HG02623 (cell line): ENCODE measurements around the gene TM9SF3.
A peak's percentile ranks its signal among the peaks of the same experiment; 100 is the strongest.

Source experiments
- ATAC-seq: cut with Tn5 transposase; IDR thresholded peaks from one replicate; pipeline ENCODE4 v1.9.1; 2021; ENCODE audit warnings: moderate library complexity; ENCODE audit not compliant: unreplicated experiment

The TM9SF3 gene

DNA sequence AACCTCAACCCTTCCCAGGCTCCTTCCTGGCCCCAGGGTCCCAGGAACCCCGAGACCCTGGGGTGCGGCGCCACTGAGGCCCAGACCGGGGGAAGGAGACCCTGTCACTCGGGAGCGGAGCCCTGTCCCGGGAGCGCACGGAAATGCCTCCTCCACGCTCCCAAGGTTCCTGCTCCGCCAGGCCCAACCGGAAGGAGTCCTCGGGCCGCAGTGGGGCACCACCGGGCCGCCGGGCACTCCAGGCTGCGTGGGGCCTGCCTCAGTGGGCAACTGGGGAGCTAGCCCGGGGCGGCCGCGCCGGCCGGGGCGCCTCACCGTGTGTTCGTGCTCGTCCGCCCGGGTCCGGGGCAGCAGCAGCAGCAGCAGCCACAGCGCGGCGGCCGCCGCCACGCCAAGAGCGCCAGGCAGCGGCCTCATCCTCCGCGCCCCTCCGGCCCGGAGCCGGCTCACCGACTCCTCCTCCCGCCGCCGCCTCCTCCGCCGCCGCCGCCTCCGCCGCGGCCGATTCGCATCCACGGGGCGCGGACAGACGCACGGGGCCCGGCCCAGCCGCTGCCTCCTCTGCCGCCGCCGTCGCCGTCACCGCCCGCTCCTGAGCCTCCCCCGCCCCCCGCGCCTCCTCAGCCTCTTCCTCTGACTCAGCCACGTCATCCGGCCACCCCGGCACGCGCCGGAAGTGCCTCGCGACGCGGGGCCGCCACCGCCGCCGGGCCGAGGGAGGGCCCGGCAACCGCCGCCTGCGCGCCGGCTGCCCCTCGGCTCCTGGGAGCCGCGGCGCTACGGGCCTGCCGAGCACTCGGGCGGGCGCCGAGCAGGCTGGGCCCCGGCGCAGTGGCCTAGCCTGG is at the start of gene TM9SF3:
Gene TM9SF3, minus strand, starts transcription at position 594 of the 845 bp plus-strand sequence. Its CDS starts 177 bp downstream, at position 417.
- ATAC-seq: peak; percentile 65

DNA sequence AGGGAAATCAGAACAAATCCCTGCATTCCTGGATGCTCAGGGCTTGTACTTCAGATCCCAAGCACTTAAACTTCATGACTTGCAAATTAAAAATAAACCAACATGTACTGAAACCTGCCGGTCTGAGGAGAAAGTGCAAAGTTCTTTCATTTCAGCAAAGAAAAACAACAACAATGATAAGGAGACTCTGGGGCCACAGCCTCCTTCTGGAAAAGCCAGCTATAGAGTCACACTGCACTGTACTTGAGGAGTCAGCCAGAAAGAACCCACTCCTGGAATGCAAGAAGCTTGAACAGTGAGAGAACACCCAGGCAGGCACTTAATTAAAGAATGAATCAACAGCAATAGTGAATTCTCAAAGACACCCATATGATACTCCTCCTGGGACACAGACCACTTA is 49.7 kb upstream of the TM9SF3 start:
- ATAC-seq: no peak

DNA sequence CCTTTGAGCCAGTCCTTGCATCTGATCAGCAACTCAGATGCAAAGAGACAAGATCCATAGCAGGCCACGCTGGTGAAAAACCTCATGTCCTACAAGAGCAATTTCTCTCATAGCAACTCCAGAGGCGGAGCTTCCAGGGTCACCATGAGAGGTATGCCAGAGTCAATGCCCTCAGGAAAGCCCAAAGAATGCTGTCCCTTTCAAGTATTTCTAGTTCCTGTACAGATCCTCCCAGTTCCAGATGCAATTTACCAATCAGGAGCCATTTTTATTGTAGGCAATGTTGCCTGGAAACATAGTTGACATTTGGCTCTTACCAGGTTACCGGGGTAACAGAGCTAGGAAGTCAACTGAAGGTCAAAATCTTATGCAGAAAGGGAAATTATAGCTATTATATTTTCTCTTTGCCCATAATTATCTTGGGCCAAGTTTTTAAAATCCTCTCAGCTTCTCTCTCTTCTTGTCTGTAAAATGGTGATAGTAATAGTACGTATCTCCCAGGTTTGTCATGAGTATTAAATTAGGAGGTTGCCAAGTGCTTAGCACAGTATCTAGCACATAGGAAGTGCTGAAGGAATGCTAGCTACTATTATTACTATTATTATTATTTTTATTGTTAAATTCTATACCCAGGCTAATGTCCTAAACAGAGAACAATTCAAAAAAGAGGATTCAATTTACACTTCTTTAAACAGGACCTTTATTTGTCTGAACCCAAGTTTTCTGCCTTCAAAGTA is 46.3 kb upstream of the TM9SF3 start:
- no peak for ATAC-seq

DNA sequence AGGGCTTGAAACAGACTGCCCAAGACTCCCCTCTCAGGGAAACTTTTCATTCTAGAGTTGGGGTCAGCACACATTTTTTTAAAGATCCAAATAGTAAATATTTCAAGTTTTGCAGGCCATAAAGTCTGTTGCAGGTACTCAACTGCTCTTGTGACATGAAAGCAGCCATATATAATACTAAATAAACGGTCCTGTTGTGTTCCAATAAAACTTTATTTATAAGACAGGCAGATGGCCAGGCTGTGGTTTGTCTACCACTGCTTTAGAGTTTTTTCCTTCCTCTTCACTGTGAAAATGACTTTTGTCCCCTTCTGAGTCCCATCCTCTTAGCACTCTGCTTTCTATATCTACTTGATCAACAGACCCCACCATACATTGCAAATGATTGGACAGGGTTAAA is 40.5 kb upstream of the TM9SF3 start:
- ATAC-seq: no peak

DNA sequence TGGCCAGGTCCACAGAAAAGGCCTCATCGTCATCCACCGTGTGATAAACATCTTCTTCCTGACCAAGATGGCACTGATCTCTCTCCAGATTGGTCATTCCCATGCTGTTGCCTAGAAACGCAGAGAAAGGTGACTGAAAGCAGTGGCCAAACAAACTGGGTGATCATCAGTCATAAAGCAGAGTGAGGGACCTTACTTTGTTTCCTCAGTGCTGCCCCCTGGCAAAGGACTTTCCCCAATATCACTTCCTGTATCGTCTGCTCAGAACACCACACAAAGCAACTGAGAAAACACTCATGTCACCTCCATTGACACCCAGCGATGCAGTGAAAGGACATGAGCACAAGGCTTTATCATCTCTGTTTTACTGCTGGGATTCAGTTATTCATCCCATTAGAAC is 40.0 kb upstream of the TM9SF3 start:
- no peak for ATAC-seq

DNA sequence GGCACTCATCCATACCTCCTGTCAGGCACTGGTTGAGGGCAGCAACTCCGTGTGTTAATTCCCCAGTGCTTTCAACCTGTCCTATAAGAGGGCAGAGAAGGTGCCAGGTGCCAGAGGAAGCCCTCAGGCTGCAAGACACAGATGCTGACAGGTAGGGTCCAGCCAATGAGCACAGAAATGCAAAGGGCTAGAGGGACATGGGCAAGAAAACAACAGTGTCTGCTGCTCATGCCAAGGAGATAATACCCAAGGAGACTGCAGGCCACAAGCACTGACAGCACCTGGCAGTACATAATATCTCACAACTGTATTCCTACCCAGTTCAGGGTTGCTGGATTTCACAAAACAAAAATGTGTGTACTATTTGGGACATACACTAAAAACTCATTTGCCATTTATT is 38.4 kb upstream of the TM9SF3 start:
- no peak for ATAC-seq

DNA sequence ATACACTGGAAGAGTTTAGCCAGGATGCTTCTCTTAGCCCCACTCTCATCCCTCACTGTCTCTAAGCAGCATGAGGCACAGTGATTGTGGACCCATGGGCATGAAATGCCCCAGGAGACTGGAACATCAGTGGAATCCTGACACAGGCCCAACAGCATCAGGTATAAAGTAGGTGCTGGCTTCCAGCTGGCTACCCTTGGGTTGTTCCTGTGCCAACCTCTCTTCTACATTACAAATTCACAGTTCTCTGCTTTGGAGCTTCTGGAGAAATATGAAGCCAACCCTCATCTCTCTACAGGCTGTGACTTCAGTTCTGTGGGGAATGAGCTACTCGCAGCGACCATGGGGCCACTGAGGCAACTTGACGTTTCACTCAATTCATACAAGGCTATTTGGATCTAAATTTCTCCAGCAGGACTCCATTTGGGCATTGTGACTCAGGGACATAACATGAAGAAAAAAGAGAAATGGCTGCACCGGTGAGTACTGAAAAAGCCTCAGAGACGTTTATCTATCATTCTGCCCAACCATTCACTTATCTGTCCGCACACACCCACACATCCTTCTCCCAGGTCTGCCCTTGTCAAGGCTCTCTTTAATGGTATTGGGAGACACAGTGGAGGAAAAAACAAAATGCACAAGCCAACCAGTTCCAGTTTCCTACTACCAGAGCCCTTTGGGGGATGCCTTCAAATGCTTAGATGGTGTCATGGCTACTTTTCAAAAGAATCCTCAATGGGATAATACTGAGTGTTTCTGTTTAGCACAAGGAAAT is 35.4 kb upstream of the TM9SF3 start:
- ATAC-seq: no peak

DNA sequence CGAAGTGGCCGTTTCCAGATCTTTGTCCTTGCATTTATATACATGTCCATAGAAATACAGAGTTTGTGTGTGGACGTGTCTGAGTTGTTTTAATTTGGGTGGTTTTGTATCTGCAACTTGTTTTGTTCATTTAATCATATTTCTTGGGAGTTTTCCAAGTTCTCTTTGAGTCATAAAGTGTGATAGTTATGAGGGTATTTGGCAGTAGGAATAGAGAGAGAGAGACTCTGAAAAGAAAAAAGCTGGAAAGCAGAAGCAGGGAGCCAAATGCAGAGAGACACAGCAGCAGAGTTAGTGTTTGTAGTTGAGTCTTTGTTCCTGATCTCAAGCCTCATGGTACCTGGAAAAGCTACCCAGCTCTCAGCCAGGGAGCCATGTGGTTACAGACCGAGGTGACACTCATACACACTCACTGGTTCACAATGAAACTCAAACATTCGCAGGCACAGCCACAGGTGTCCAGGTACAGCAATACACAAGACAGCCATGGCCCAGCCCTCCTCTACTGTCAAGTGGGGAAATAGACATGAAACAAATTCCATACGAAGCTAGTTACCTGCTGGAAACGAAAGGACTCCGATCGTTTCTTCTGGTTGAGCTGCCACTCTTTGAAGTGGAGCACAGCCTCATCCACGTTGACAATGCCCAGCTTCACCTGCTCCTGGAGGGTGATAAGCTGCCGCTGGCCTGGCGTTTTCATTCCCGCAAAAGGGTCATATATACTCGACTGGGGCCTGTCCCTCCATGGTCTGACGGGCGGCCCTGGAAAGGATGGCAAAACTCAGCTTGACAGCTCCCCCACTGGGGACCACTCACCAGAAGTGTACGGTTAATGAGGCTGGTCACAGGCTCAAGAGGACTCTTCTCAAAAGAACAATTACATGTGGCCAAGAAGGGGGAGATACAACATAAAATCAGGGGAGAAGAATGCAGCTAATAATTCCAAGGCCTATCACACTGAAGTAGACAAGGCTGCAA is 33.3 kb upstream of the TM9SF3 start:
- ATAC-seq: no peak

DNA sequence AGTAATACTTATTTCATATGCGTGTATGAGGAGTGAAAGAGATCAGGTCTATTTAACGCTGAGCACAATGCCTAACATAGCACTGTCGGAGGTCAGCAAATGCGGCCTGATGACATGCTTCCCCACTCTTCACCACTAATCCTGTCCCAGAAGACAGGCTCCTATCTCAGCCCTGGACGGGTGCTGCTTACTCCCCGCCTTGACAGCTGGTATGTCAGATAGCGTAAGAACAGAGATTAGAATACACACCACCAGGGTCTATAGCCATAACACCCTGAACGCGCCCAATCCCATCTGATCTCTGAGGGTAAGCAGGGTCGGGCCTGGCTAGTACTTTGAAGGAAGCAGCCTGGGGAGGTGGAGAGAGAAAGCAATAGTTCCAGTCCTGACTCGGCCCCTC is 32.3 kb upstream of the TM9SF3 start:
- ATAC-seq: no peak

DNA sequence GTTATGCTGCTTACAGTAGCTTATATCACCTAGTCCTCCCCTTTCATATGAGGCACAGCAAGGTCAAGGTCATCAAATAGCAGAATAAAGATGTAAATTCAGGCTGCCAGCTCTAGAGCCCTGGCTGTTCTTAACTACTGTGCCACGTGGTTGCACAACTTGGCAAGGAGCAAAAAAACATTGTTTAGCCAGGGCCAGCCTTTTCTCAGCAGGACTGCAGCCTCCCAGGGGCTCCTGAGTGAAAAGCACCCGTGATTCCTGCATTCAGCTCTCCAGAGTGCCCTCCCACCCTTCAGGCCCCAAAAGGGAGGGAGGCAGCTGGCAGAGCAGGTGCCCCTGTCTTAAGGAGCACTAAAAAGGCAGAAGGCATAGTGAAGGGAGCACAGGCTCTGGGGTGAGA is 31.8 kb upstream of the TM9SF3 start:
- no peak for ATAC-seq

DNA sequence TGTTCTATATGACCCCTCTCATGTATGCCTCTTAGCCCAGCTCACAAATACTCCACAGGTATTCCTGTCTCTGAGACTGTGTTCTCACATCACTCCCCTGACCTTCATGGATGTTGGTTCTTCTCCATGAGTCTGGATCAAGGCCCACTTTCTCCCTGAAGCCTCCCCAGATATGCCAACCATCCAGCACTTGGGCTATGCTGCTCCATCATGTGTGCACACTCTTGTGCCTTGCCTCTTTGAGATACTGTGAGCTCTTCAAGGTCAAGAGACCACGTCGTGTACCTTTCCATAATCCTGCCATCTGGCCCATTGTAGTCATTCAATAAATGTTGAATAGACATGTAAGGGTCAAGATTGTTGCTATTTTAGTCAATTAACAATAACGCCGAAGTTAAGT is 30.1 kb upstream of the TM9SF3 start:
- ATAC-seq: no peak

DNA sequence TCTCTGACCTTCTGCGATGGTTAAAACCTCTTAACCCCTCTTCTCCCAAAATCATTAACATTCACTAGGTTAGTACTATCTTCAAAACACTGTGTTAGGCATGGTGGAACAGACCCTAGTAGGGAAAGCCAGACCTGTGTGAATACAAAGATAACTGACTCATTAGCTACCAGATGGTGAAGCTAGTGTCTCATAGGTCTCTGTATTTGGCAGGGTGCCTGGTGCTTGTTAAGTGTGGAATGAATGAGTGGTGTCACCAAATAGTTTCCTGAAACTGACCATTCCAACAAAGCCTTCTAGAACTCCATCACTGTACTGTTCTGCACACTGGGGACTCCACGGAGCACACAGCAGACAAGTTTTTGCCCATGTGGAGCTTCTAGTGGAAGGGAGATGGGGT is 27.7 kb upstream of the TM9SF3 start:
- no peak for ATAC-seq

DNA sequence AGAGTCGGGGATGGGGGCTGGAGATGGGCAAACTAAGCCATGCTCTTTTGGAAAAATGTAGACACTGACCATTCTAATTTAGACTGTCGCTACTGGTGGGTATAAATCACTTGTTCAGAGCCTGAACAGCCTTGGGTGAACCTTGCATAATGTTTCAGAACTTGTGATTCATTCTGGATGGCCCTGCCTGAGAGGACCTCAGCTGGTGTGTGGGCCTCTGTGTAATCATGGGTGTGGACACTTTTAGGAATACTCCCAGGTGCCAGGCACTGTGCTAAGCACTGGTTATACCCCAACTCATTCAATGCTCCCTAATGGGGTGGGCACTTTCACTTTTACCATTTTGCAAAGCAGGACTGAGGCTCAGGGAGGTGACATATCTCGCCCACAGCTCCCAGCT is 26.8 kb upstream of the TM9SF3 start:
- no peak for ATAC-seq

DNA sequence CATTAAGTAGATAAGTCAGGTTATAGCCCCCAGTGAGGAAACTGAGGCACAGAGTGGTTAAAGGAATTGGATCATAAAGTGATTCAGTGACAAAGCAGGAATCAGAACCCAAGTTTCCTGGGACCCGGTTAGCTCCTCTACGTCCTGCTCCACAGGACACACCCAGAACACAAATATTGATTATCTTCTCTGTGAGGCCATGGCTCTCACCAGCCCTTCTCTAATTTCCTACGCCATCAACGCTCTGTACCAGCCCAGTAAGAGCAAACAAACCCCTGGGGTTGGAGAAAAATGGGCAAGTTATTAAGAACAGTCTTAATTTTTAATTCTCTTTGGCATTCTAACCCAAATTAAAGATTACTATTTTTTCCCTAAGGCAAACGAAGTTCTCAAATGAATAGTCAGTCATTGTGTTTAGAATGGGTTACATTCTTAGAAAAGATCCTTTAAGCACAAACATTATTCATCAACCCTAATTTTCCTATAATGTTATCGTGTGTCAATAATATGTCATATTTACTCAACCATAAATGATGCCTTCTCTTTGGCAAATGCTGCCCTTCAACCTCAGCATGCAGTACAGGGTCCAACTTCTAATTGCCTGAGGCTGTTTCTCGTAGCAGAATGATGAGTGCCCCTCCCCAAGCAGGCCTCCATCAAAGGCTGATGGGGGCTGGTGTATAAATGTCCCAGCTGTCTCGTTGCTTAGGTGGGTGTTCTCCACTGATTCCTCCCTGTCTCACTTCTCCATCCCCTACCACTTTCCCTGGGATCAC is 25.4 kb upstream of the TM9SF3 start:
- ATAC-seq: no peak

DNA sequence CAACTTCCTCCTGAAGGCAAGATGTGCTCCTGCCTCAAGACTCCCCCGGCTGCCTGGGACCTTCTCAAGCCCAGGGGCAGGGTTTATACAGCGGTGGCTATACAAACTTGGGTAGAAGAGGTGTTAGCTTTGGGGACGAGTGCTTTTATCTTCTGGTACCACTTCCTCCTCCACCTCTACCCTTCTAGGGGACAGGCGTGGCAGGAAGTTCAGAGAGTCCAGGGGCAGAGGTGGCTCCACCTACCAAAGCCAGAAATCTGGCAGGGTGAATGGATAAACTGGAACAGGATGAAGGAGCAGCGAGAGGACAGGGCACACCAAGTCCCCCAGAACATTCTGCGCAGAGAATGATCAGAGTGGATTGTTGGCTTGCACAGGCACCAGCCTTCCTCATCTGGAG is 24.0 kb upstream of the TM9SF3 start:
- no peak for ATAC-seq

DNA sequence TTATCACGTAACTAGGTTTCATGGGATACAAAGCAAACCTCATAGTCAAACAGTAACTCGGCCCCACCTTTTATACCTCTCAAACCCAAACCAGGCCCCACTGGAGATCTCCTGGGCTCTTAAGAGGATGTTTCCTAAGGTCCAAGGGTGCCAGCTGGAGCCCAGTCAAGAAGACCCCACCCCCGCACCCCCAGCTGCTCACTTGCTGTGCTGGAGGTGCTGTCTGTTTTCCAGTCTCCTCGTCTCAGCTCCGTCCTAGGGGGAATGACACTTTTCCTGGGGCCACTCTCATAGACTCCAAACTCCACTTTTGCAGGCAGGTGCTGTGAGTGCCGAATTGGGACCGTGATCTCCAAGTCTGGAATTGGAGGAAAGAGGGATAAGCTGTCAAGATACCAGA is 22.7 kb upstream of the TM9SF3 start:
- no peak for ATAC-seq

DNA sequence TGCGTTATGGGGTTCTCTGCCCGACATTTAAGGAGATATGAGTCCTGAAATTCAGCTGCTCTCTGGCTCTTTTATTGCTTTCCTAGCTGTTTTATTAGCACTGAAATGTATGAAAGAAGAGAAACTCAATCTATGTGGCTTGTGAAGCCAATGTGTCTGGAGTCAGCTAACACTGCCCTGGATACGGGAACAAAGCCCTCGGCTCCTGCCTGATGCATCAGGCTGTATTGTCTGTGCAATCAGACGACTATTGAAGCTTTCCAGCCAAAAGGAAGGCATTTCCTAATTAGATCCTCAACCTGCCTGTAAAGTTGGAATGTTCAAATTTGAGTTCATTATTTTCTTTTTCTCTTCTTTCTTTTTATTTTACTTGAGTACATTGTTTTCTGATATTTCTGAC is 22.0 kb upstream of the TM9SF3 start:
- no peak for ATAC-seq

DNA sequence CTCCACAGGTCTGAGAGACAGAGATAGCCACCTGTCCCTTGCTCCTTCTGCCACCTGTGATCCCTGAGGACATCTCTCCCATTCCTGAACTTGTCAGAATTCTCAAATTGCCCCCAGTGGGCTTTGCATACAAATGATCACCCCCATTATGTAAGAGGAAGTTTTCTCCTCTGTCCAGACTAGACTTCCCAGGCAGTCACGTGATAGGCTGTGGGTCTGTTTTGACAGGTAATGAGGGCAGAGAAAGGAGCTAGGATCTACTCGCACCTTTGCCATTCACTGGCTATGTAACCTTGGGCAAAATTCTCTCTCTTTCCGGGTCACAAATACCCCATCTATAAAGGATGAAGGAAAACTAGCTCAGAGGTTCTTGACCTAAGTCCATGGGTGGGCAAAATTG is 21.4 kb upstream of the TM9SF3 start:
- no peak for ATAC-seq

DNA sequence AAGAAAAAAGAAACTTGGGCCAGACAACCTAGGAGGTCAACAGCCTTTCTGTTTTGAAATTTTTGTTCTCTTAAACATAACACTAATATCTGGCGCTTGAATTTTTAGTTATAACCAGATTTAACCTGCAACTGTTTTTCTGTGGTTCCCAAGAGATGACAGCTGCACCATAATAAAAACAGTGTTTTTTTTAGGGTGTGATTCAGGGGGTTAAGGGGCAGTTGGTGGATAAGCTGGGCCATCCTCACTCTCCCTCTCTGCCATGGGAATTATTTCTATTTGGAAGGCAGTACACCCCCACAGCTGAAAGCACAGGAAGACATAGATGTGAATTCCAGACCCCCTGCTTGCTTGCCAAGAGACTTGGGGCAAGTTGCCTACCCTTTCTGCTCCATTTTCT is 20.1 kb upstream of the TM9SF3 start:
- no peak for ATAC-seq

DNA sequence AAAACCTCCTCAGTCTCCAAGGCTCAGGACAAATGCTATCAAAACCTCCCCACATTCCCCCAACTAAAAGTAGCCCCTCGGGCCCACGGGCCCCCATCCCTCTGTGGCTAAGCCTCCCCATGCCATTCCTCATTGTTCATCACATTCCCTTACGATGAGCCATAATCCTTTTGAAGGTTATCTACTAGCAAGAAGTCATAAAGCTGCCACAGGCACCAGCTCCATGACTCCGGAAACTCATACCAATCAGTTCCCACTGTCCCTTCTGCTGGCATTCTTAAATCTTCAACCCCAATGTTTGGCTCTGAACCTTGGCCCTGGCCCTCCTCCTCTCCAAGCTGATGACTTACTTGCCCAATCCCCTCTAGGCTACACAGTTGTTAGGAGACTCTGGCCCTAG is 19.4 kb upstream of the TM9SF3 start:
- no peak for ATAC-seq
